ENCODE results near the gene SLC29A2.

- TF ChIP-seq CSRNP3 (CRISPR knock-in tag; IDR thresholded peaks at IDR 0.05), result no peak
- no peak for TF ChIP-seq PATZ1 (CRISPR knock-in tag; IDR thresholded peaks at IDR 0.05; ENCODE audit: borderline replicate concordance)
- TF ChIP-seq TOX (CRISPR knock-in tag; IDR thresholded peaks at IDR 0.05; ENCODE audit: borderline replicate concordance), result no peak
- no peak for TF ChIP-seq ZFP30 (CRISPR knock-in tag; IDR thresholded peaks at IDR 0.05)
These were observed 35.9 kb downstream of the SLC29A2 start for GRCh38 chr11:66335531-66336233.
